ENCODE measurements around the gene KLHL21. TPM values are rescaled to one million over a fixed set of nuclear protein-coding genes. Genes with fewer than 3 reads are reported as not detected.
"Not testable (repeated sequence)": the region's sequence is repeated elsewhere in the genome, so short reads cannot be mapped to it uniquely, and the experiment has no call there.

Gene KLHL21
- total RNA-seq, 1 experiment from 2014 or later, result 52.1 TPM

- not testable (repeated sequence) for DNase-seq (ENCODE audit: low spot score)
Observed at GRCh38 chr1:6599991-6600390, 2.7 kb downstream of the KLHL21 start.

GRCh38 chr1:6599141-6599975 lies 3.3 kb downstream of the KLHL21 start:
- peak; percentile 28 for DNase-seq (ENCODE audit: low spot score)

GRCh38 chr1:6597777-6598131 lies 4.9 kb downstream of the KLHL21 start:
- DNase-seq (ENCODE audit: low spot score), result no peak

DNA sequence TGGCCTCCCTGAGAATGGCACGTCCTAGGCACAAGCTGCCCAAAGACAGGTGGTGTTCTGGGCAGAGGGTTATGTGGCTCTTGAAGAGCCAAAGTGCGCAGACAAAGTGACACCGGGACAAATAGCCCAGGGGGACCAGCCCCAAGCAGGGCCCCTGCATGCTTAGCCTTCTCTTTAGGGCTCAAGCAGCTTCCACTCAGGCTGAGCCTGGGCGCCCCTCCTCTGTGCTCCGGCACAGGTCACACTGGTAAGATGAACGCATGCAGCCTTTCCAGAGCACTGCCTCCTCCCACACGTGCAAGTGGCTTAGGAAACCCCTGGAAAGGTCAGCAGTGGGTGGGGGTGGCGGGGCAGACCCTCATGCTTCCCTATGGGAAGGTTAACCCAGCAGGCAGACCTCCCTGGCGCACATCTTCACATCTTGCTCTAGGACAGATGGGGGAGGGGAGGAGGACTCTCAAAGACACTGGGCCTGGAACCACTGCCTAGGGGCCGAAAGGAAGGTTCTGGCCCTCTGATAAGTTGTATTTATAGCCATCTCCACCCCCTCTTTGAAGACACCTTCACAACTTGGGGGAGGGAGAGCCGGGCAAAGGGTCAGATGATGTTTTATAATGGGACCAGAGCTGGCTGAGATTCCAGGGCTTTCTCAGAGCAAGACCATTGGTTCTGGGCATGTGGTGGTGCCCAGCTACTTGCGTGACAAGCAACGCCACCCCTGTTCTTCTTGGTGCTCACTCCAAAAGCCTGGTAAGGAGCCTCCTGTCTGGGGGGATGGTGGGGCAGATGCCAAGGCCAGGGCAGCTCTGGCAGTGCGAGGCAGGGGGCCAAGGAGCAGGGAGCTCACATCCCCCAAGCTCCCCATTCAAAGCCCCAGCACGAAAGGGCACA lies 5.5 kb downstream of the KLHL21 start:
- no peak for DNase-seq (ENCODE audit: low spot score)

DNA sequence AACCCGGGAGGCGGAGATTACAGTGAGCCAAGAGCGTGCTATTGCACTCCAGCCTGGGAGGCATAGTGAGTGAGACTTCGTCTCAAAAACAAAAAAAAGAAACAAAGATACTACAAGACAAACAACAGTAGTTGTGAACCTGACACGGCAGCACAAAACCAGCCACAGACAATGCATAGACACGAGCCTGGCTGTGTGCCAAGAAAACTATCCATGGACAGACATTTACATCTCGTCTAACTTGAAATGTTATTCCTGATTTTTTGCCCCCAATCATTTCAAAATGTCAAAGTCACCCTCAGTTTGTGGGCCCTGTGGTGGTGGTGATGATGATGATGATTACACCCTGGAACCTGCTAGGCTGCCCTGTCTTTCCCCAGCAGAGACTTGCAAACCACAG lies 6.3 kb downstream of the KLHL21 start:
- DNase-seq (ENCODE audit: low spot score), result no peak

DNA sequence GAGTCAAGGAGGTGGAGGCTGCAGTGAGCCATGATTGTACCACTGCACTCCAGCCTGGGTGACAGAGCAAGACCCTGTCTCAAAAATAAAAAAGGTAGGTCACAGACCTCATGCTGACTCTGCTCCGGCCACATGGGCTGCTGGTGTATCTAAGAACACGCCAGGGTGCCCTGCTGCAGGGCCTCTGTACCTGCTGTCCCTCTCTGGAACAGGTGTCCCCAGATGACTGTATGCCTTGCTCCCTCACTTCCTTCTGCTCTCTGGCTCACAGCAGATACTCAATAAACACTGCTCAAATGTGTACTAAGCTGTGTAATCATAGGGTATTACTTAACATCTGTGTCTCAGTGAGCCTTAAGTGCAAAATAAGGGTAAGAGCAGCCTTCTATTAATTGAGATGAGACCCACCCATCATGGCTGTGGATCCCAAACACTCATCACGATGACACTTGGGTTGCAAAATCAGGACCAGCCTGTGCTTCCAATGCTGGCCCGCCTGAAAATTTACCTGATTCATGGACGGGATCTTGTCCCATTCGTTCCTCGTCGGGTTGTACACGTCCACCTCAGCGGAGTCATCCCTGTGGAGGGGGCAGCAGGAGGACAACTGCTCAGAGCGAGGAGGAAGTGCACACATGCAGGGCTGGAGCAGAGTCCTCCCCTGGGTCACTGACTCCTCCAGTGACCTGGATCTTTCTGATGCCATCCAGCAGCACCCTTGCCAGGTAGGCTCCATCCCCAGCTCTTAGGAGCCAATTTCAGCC lies 7.5 kb downstream of the KLHL21 start:
- no peak for DNase-seq (ENCODE audit: low spot score)

DNA sequence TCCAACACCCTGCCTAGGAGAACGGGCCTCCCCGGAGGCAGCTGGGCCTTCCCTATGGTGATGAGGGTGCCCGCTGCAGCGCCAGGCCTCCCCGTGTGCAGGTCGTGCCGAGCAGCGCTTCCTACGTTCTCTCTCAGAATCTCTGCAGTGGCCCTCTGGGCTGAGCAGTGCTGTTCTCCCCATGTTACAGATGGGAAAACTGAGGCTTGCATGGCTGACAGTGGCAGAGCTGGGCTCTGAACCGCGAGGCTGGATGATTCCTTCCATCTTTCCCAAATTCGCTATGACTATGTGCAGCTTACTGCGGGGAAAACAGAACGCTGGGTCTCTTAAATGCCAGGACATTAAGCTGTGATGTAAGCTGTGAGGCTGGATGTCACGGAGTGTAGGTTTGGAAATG lies 8.9 kb downstream of the KLHL21 start:
- no peak for DNase-seq (ENCODE audit: low spot score)

- no peak for DNase-seq (ENCODE audit: low spot score)
Observed at GRCh38 chr1:6592865-6593593, 9.6 kb downstream of the KLHL21 start.

DNA sequence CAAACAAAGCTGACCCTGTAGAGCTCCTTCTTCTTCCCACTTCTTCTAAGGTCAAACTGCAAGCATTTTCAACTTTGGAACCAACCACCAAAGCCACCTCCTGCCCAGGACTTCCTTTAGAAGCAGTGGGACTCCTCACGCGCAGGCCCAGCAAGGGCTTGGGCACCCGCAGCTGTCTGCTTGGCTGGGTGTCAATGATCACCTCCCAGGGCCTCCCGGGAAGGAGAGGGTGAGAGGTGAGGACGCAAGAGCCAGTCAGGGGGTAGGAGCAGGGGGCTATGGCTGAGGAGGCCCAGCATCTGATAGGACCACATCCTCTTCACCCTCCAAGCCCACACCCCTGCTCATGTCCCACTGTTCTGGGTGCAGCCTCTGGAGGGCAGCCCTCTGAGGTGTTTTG lies 10.2 kb downstream of the KLHL21 start:
- no peak for DNase-seq (ENCODE audit: low spot score)

GRCh38 chr1:6591644-6592043 lies 11.0 kb downstream of the KLHL21 start:
- DNase-seq (ENCODE audit: low spot score), result no peak

- DNase-seq (ENCODE audit: low spot score), result no peak
Observed at GRCh38 chr1:6591222-6591621, 11.4 kb downstream of the KLHL21 start.

DNA sequence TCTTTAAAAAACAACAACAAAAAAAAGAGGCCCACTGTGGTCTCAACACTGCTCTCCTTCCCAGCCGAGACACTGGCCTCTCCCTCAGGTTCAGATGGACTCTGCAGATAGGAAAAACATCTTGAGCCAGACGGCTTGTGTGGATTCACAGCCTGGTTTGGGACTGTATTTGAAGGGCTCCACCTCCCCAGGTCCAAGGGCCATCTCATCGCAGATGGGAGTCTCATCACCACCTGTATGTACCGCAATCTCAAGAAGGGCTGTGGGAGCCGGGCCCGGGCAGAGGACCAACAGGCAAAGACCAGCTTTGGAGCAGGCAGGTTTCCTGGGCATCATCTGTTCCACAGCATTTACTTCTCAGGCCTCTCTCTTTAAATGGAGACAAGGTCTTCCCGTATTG lies 12.6 kb downstream of the KLHL21 start:
- DNase-seq (ENCODE audit: low spot score), result no peak

DNA sequence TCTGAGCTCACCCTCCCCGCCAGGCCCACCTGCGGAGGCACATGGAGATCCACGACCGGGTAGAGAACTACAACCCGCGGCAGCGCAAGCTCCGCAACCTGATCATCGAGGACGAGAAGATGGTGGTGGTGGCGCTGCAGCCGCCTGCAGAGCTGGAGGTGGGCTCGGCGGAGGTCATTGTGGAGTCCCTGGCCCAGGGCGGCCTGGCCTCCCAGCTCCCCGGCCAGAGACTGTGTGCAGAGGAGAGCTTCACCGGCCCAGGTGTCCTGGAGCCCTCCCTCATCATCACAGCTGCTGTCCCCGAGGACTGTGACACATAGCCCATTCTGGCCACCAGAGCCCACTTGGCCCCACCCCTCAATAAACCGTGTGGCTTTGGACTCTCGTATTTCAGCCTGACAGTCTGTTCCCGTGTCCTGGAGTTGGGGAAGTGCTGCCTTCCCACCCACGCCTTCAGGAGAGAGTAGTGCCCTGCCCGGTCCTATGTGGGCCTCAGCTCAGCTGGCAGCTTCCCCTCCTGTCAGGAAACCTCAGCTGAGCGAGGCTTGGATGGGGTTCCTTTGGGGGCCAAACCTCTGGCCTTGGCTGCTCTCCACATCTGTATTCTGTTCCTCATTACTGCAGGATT lies 13.7 kb downstream of the KLHL21 start:
- DNase-seq (ENCODE audit: low spot score), result no peak

DNA sequence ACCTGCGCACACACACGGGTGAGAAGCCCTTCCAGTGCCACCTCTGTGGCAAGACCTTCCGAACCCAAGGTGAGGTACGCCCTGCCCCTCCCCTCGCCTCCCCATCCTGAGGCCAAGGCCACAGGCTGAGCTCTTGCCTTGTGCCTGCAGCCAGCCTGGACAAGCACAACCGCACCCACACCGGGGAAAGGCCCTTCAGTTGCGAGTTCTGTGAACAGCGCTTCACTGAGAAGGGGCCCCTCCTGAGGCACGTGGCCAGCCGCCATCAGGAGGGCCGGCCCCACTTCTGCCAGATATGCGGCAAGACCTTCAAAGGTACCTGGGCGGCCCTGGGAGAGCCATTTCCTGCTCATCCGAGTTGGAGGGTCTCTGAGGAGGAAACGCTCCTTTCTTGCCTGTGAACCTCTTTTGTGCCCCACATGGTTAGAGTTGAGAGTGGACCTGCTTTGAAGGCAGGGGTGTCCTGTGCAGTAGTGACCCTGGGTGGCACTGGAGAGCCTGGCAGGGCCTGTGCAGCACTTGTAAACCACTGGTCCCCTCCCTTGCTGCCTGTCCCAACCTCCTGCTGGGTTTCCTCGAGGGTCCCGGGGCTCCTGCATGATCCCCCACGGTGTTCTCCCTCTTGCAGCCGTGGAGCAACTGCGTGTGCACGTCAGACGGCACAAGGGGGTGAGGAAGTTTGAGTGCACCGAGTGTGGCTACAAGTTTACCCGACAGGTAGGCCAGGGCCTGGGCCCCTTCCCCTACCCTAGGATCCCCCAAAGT lies 14.4 kb downstream of the KLHL21 start:
- no peak for DNase-seq (ENCODE audit: low spot score)

- DNase-seq (ENCODE audit: low spot score), result no peak
Observed at GRCh38 chr1:6587261-6588005, 15.2 kb downstream of the KLHL21 start.

DNA sequence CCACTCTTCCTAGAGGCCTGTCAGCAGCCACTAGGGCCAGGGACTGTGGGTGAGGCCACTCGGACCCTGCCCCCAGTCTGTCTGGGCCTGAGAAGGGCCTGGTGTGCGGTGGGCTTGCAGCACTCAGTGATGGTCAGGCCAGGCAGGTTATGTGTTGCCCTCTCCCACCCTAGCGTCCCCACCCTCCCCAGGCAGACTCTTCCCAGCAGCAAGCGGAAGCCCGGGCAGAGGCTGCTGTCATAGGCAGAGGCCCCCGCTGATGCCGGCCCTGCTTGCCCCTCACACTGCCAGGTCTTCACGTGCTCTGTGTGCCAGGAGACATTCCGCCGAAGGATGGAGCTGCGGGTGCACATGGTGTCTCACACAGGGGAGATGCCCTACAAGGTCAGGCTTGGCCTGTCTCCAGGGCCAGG lies 16.3 kb downstream of the KLHL21 start:
- no peak for DNase-seq (ENCODE audit: low spot score)

- no peak for DNase-seq (ENCODE audit: low spot score)
Observed at GRCh38 chr1:6585841-6586240, 16.8 kb downstream of the KLHL21 start.

DNA sequence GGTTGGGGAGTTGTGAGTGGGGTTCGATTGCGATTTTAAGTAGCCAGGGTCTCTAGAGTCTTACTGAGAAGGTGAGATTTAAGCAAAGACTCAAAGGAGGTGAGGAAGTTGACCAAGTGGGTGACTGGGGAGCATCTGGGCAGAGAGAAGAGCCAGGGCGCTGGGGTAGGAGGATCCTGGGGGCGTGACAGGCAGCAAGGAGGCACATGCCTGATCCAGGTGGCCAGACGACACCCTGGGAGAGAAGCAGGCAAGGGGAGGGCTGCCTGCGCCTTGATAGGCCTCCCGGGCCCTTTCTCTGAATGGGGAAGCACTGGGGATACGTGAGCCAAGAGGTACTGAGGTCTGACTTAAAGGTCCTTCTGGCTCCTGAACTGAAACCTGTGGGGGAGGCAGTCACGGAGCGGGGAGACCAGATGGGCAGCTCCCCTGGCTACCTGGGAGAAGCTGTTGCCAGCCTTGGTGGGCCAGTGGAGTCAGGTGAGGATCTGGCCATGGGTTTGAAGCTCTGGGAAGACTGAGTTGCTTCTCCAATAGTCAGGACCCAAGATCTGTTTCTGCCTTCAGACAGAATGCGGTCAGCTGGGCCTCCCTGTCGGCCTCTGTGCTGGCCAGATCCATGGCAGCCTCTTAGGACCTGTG lies 17.5 kb downstream of the KLHL21 start:
- no peak for DNase-seq (ENCODE audit: low spot score)

Measured in HT-29 (cell line).